Upper lobe of left lung (tissue), 4 donors: ENCODE data around the gene RAD50.

Experiments used
- EP300 ChIP-seq, 4 donors: sonication (generic); formaldehyde crosslinking; IDR thresholded peaks; one replicate each; pipeline ENCODE4 v1.5.1; 2017; ENCODE audit warnings: antibody characterized with exemption in 4 of 4, control low read depth in 2 of 4
- POLR2A ChIP-seq, 4 donors: fragments of 450-650 bp; IDR thresholded peaks; one replicate each; pipeline ENCODE4 v1.5.1; 2016 to 2017; ENCODE audit warnings: antibody characterized with exemption in 4 of 4, mild to moderate bottlenecking in 2 of 4
- POLR2AphosphoS5 ChIP-seq, 2 donors: sonication (generic); formaldehyde crosslinking; IDR thresholded peaks; one replicate each; pipeline ENCODE4 v1.5.1; 2017; ENCODE audit warnings: antibody characterized with exemption in 2 of 2
- TF ChIP-seq, protein P1 (sequence below), 6 experiments: fragments of 450-650 bp in 4 of 6; fragments of 200-600 bp in 2 of 6; sonication (generic) in 2 of 6; IDR thresholded peaks; one replicate each; pipeline ENCODE4 v1.5.1; 2016 to 2019; ENCODE audit warnings: antibody characterized with exemption in 6 of 6

DNA sequence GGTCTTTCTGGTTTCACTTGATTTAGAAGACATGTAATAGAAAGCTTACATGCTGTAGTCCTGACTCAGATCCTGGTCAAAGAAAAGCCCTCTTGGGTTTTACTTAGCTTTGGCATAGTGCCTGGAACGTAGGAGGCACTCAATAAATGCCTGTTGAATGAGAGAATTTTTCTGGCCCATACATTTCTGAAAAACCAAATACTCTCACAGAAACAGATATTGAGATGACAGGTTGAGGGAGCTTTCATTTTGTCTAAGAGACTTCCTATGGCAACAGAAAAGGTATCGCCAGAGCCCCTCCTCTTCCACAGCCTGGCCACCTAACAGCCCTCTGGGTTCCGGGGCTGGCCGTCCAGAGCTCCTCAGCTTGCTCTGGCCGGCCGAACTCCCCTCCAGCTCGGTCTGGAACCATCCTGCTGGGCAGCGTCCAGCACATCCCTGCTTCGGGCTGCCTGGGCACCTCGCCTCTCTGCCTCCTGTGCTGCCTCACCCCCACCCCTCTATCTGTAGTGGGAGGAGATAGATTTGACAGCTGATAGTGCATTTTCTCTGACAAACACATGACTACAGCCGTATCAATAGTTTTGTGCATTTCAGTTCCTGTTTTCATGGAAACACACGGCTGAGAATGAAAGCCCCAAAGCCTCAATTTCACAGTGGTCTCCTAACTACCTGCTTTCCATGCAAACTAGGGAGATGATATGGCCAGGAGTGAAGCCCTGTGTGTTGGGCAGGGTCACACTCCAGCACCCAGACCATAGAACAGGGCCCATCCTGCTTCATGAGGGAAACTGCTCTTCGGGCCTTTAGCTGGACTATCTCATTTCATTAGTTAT, 118.1 kb downstream of the RAD50 start:
- TF ChIP-seq, protein P1, sequence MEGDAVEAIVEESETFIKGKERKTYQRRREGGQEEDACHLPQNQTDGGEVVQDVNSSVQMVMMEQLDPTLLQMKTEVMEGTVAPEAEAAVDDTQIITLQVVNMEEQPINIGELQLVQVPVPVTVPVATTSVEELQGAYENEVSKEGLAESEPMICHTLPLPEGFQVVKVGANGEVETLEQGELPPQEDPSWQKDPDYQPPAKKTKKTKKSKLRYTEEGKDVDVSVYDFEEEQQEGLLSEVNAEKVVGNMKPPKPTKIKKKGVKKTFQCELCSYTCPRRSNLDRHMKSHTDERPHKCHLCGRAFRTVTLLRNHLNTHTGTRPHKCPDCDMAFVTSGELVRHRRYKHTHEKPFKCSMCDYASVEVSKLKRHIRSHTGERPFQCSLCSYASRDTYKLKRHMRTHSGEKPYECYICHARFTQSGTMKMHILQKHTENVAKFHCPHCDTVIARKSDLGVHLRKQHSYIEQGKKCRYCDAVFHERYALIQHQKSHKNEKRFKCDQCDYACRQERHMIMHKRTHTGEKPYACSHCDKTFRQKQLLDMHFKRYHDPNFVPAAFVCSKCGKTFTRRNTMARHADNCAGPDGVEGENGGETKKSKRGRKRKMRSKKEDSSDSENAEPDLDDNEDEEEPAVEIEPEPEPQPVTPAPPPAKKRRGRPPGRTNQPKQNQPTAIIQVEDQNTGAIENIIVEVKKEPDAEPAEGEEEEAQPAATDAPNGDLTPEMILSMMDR (IDR thresholded peaks at IDR 0.05), result no peak
- no peak for TF ChIP-seq POLR2A (IDR thresholded peaks at IDR 0.05)
- no peak for TF ChIP-seq POLR2AphosphoS5 (IDR thresholded peaks at IDR 0.05)
- TF ChIP-seq EP300 (IDR thresholded peaks at IDR 0.05), result no peak
